K562 treated with DMSO at 1 percent for 24 hours (cell line): ENCODE results near the gene ZFAND6. TPM values are rescaled to one million over a fixed set of nuclear protein-coding genes. Genes with fewer than 3 reads are reported as not detected.

ENCODE experiments used
- total RNA-seq: library from RNA; unstranded; fragments of 300-600 nt; gene quantifications from 2 replicates; pipeline ENCODE4 v1.2.3, GENCODE V29; 2022; ENCODE audit warnings: low read depth; ENCODE audit not compliant: insufficient read depth

ZFAND6 gene
- total RNA-seq, result 100 and 104 TPM in 2 replicates

DNA sequence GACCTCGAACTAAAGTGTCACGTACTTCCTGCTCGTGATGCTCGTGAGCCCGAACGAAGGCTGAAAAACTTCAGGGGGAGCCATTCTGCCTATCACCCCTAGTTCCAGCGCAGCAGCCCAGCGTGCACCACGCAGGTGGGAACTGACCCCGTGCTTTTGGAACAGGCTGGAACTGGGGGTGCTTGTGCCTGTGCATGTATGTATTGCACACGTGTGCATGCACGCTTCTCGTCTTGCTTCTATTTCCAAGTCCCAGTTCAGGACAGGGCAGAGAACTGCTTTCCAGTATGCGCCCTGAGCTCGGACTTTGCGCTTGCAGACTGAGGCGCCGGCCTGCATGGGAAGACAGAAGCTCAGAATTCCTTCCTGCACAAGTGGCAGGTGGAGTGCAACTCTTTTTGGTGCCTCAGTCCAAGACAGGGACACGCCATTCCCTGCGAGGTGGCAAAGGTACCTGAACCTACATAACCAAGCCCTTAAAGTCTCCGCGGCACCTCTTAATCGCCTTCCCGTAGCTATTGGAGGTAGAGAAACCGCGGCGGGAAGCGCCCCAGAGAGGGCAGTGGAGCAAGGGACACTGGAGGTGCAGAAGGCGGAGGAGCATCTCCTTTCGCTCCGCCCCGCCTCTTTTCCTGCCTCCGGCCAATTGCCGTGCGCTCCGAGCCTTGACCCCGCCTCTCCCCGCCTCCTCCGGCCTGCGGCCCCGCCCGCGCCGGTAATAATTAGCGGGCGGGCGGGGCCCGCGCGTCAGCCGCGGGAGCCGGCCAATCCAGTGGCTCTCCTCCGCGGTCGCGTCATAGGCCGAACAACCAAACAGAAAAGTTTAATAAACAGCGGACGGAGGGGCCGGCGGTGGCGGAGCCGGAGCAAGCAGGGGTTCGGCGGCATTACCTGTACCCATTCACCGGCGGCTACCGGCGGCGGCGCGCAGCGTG is at the start of gene ZFAND6:
Gene ZFAND6 (plus strand): TSS at position 826 of the 935 bp plus-strand sequence. CDS start 60,669 bp downstream, outside the sequence.

DNA sequence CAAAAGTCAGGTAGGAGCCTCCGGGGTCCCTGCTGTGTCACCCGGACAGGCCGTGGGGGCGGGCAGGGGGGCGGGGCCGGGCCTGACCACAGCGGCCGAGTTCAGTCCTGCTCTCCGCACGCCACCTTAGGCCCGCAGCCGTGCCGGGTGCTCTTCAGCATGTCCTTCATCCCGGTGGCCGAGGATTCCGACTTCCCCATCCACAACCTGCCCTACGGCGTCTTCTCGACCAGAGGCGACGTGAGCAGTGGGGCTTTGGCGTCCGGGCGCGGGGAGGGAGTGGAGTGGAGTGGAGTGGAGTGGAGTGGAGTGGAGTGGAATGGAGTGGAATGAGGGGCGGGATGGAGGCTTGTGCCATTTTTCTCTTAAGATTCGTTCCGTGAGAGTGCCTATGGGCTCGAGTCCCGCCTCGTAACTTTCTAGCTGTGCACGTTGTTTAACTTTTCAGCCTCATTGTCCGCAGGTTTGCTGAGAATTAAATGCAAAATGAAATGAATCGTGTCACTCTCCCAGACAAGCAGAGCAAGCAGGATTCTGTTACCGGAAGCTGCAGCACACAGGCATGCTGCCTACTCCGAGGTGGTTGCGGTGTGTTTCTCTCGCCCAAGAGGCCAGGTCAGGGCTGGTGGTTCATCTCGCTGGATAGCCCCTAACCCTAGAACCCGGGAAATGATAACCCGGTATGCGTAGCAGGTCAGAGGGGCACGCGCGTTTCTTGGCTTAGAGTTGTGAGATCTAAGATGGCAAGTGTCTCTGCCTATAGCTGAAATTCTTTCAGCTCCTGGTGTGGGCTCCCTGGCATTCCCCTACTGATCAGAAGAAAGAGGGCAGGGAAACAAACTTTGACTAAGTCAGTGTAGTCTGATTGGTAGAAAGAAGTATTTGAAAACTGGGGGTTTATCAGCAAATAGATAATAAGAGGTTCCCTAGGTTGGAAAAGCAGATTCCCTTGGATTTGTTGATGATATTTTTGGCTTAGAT is 93.7 kb downstream of the ZFAND6 start, which contains the start of gene FAH:
Gene FAH (plus strand): TSS at position 104 of the 981 bp plus-strand sequence. CDS start 56 bp downstream, at position 160.

Other genes starting within 250 kb of the ZFAND6 start
- gene MTHFS, start 162.7 kb upstream of the ZFAND6 start, total RNA-seq, result 77.5 and 104 TPM in 2 replicates
- gene BCL2A1, start 88.5 kb upstream of the ZFAND6 start, total RNA-seq, result 0.32 TPM in 1 of 2 replicates, not detected in the other
- 110 and 126 TPM in 2 replicates for gene FAH, start 93.3 kb downstream of the ZFAND6 start, total RNA-seq
- gene CTXND1, start 192.5 kb downstream of the ZFAND6 start, total RNA-seq, result 0.03 TPM in 1 of 2 replicates, not detected in the other